ENCODE results near the gene TMEM132E. TPM values are rescaled to one million over a fixed set of nuclear protein-coding genes. Genes with fewer than 3 reads are reported as not detected.
A peak's percentile ranks its signal among the peaks of the same experiment; 100 is the strongest.

Gene TMEM132E
- total RNA-seq, 1 donor from 2014 or later = 3.6 TPM

DNA sequence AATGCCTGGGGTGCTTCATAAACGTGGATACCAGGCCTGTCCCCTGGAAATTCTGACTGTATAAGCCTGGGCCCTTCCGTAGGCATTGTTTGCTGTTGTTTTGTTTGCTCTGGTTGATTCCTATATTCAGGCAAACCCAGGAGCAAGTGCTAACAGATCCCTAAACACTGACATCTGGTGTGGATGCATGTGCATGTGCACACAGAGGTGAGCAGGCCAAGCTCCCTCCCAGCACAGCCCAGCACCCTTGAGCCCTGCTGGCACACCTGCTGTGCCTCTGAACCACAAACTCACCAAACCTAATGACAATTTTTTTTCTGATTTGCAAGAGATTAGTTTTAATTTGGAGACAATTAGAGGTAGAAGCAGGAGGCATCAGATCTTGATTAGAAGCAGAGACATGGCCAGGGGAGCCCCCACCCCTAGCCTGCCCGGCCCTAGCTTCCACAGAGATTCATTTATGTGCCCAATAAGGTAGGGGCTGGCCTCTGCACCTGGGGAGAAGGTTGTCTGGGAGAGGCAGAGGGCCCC is 40.4 kb downstream of the TMEM132E start:
- Mint-ChIP-seq H3K4me1 (peaks cover 51% of the 10 kb centered on the region), H3K36me3 (ENCODE audit: low read depth) (no peaks in the 10 kb centered on the region), H3K27ac (ENCODE audit: unreplicated experiment) (no peak overlapping the region), H3K9me3 (no peaks in the 10 kb centered on the region), H3K4me3 (no peak overlapping the region), H3K27me3 (ENCODE audit: low read depth) (peaks cover 3% of the 10 kb centered on the region)
- TF ChIP-seq, protein P1, sequence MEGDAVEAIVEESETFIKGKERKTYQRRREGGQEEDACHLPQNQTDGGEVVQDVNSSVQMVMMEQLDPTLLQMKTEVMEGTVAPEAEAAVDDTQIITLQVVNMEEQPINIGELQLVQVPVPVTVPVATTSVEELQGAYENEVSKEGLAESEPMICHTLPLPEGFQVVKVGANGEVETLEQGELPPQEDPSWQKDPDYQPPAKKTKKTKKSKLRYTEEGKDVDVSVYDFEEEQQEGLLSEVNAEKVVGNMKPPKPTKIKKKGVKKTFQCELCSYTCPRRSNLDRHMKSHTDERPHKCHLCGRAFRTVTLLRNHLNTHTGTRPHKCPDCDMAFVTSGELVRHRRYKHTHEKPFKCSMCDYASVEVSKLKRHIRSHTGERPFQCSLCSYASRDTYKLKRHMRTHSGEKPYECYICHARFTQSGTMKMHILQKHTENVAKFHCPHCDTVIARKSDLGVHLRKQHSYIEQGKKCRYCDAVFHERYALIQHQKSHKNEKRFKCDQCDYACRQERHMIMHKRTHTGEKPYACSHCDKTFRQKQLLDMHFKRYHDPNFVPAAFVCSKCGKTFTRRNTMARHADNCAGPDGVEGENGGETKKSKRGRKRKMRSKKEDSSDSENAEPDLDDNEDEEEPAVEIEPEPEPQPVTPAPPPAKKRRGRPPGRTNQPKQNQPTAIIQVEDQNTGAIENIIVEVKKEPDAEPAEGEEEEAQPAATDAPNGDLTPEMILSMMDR (conservative IDR thresholded peaks at IDR 0.05) = no peak
- no peak for DNase-seq (ENCODE audit: low read depth, low spot score)

DNA sequence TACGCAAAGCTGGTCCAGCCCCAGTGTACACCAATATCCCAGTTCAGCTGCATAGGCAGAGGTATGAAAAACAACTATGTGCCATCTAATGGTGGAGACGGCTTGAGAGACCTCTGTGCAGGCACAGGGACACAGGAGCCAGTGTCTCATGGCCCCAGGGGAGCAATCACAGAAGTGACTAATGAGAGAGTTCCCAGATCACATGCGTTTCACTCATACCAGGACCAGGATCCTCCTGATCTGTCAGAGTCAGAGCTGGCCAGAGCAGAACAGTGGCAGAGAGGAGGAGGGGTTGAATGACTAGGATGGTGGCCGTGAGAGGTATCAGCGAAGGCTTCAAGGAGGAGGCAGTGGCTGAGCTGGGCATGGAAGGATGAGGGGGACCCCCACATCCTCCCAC is 41.1 kb downstream of the TMEM132E start:
- Mint-ChIP-seq H3K27me3 (ENCODE audit: low read depth) (peaks cover 3% of the 10 kb centered on the region), H3K36me3 (ENCODE audit: low read depth) (no peaks in the 10 kb centered on the region), H3K9me3 (no peaks in the 10 kb centered on the region), H3K4me3 (no peak overlapping the region), H3K4me1 (peaks cover 51% of the 10 kb centered on the region), H3K27ac (ENCODE audit: unreplicated experiment) (no peak overlapping the region)
- TF ChIP-seq, protein P1 (conservative IDR thresholded peaks at IDR 0.05) = no peak
- no peak for DNase-seq (ENCODE audit: low read depth, low spot score)

DNA sequence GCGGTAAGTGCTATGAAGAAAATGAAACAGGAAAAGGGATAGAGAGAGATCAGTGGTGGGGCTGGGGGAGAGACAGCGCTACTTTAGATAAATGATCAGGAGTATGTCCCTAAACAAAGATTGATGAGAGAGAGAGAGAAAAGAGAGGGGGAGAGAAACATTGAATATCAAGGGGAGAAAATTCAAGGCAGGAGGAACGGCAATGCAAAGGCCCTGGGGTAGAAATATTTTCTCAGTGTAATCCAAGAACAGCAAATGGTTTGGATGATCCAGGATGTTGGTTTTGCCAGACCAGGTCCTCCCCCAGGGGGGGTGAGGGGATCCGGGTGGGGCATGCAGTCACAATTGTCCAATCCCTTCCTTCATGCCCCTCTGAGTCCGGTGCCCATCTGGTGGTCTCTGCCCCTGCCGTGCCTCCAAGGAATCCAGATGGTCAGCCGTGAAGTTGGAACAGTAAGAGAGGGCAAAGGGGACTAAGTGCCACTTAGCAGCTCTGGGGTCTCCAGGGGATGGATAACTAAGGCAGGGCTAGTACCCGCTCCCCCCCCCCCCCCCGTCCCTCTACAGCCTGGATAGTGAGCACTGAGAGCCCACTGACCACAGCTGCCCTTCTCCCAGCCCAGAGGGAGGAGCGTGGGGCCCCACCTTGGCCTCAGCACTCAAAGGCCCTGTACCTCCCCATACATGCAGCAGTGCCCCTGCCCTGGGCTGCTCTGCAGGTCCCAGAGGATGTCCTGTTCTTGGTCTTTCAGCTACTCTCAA is 43.7 kb downstream of the TMEM132E start:
- no peak for DNase-seq (ENCODE audit: low read depth, low spot score)
- Mint-ChIP-seq H3K36me3 (ENCODE audit: low read depth) (no peaks in the 10 kb centered on the region), H3K27ac (ENCODE audit: unreplicated experiment) (no peak overlapping the region), H3K4me1 (peaks cover 38% of the 10 kb centered on the region), H3K27me3 (ENCODE audit: low read depth) (no peaks in the 10 kb centered on the region), H3K4me3 (no peak overlapping the region), H3K9me3 (no peaks in the 10 kb centered on the region)
- TF ChIP-seq, protein P1 (conservative IDR thresholded peaks at IDR 0.05) = no peak

DNA sequence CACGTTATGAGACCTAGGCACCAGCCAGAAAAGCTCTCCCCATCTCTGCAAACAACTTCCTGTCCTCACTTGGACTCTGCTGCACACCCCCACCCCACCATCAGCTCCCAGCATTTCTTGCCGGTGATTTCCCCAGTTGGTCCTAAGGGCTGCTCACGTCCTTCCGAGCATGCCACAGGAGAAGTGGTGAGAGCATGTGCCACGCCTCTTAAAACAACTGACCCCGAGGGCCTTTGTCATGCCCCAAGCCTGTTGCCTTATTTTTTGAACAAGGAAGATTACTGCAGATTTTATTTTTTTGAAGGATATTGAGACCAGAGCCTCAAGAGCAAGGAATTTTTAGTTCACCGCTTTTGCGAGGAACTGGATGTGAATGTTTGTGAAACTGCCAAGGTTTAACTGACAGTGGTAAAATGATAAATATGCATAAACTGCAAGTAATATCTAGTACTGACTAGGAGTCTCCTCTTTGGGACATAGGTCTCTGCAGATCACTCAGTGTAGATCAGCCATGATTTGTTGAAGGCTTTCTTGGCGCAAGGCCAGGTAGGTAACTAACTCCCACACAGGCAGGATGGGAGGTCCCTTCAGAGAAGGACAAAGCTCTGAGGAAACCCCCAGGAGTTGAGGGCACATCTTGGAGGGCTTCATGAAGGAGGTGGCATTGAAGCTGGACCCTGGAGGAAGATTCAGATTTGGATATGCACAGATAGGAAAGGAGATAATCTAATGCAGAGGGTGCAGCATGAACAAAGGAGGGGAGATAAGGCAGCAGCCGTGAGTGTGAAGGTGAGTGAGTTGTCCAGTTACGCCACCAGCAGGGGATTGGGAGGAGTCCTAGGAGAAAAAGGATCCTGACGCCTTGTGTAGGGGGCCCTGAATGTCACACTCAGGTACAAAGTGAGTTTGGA is 44.7 kb downstream of the TMEM132E start:
- TF ChIP-seq, protein P1 (conservative IDR thresholded peaks at IDR 0.05) = no peak
- Mint-ChIP-seq H3K36me3 (ENCODE audit: low read depth) (no peaks in the 10 kb centered on the region), H3K9me3 (no peaks in the 10 kb centered on the region), H3K27me3 (ENCODE audit: low read depth) (no peaks in the 10 kb centered on the region), H3K4me3 (peak overlapping the region; percentile 16), H3K4me1 (peaks cover 38% of the 10 kb centered on the region), H3K27ac (ENCODE audit: unreplicated experiment) (no peak overlapping the region)
- DNase-seq (ENCODE audit: low read depth, low spot score) = no peak

DNA sequence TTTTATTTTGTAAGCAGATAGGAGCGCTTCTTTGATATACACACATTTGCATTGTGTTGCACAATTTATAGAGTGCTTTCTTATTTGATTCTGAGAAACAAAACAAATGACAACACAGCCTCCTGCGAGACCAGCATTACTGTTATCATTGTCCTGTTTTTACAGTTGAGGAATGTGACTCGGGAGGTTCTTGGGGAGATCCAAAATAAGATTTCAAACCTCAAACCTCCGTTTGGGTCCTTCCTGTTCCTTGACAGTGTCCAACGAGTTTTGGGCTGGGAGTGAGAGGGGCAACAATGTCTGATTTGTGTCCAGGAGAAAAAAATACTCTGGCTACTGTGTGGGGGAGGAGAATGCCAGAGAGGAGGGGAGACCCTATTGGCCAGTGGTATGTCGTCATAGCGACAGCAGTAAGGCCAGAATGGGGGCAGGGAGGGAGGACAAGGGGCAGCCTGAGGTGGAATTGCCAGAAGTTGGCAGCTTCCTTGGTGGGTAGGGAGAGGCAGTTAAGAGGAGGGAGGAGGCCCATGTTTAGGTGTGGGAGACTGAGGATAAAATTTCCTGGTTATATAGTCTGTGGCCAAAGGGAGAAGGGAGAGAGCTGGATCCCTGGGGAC is 45.5 kb downstream of the TMEM132E start:
- Mint-ChIP-seq H3K36me3 (ENCODE audit: low read depth) (no peaks in the 10 kb centered on the region), H3K4me1 (peaks cover 38% of the 10 kb centered on the region), H3K27me3 (ENCODE audit: low read depth) (no peaks in the 10 kb centered on the region), H3K9me3 (no peaks in the 10 kb centered on the region), H3K27ac (ENCODE audit: unreplicated experiment) (peak overlapping the region; percentile 81), H3K4me3 (peak overlapping the region; percentile 64)
- TF ChIP-seq, protein P1 (conservative IDR thresholded peaks at IDR 0.05) = no peak
- peak; percentile 35 for DNase-seq (ENCODE audit: low read depth, low spot score)

Measured in neural crest cell (in vitro differentiated cells).